Pancreas (tissue), 10 donors: ENCODE results near the gene EXOSC2. TPM values are rescaled to one million over a fixed set of nuclear protein-coding genes. Genes with fewer than 3 reads are reported as not detected.

Experiments
- ATAC-seq, 4 donors: fragments of 200-7000 bp; cut with Tn5 transposase; one replicate each; pipeline versions ENCODE4 v1.8.0 to v1.9.1; 2020; ENCODE audit warnings: mild to moderate bottlenecking in 4 of 4, moderate library complexity in 4 of 4
- DNase-seq, 6 donors: peaks; one replicate each; pipeline ENCODE4 v3.0.0-alpha.2; 2020
- FAIRE-seq: peaks from 2 replicates; lab custom pipeline; 2012; peaks lifted over from hg19 to GRCh38; lab: Jason Lieb, UNC
- H3K27ac ChIP-seq, 4 donors: fragments of 200-600 bp; sonication (generic); 1 replicate in 3 of 4; 2 replicates in 1 of 4; pipeline versions ENCODE4 v1.5.0 to v1.8.0; 2020
- H3K27me3 ChIP-seq, 4 donors: fragments of 200-600 bp; one replicate each; pipeline ENCODE4 v1.8.0; 2021
- H3K36me3 ChIP-seq, 3 donors: fragments of 200-600 bp; sonication (generic) in 1 of 3; one replicate each; pipeline versions ENCODE4 v1.5.0 to v1.8.0; 2020 to 2021
- H3K4me1 ChIP-seq, 3 donors: fragments of 200-600 bp; one replicate each; pipeline ENCODE4 v1.8.0; 2021
- H3K4me3 ChIP-seq, 4 donors: fragments of 200-600 bp; sonication (generic) in 2 of 4; one replicate each; pipeline versions ENCODE4 v1.5.0 to v1.8.0; 2020 to 2021
- H3K9me3 ChIP-seq, 4 donors: fragments of 200-600 bp; one replicate each; pipeline ENCODE4 v1.8.0; 2021
- CTCF ChIP-seq, 4 donors: fragments of 200-600 bp; sonication (generic) in 3 of 4; IDR thresholded peaks; one replicate each; pipeline versions ENCODE4 v1.5.0 to v1.8.0; 2021; ENCODE audit warnings: antibody characterized with exemption in 4 of 4
- WGBS, 2 donors: extraction: QIAGEN DNeasy Blood & Tissue Kit; methylation state at CpG; one replicate each; pipeline ENCODE4 v1.1.7; 2013; 5-methylcytosine and 5-hydroxymethylcytosine counted together
- intact Hi-C, 3 donors: fragments of 100-400 bp; cut with DNase I; formaldehyde crosslinking; loops; one replicate each; pipeline versions ENCODE4 v1.11.1 to v1.14.2; 2022
- polyA plus RNA-seq, 2 donors: library from polyadenylated mRNA; stranded (reverse); fragments of 200-250 nt; gene quantifications; one replicate each; pipeline ENCODE4 v1.2.3, GENCODE V29; 2013
- total RNA-seq, 6 donors: library from RNA; stranded (reverse); fragmentation: NEBNext Ultra II Directional in 4 of 6; extraction: Animal tissue kit (Norgen Biotek cat#: 25700) in 4 of 6; gene quantifications; one replicate each; pipeline versions ENCODE4 v1.2.1 to v1.2.4, GENCODE V29; 2021 to 2023
- donor health status: healthy with polysubstance abuse.
- donor health status: DM: no; HTN: no; CAD: no; lungs with moderate emphysema.
- donor health status: DM: no; HTN: no; CAD: no.
- donor health status: control.
- donor health status: control.
- donor health status: Bipolar disorder and iron deficiency.
- donor health status: DM: yes; HTN: yes; CAD: no.
- donor health status: DM: no; HTN: no; CAD: no.
- donor health status: DM: no; HTN: no; CAD: no.
- donor health status: DM: yes; HTN: yes; CAD: no.

Gene EXOSC2
- total and polyA plus RNA-seq, 8 donors: 9.1 to 15.5 (median 11.6) TPM

DNA sequence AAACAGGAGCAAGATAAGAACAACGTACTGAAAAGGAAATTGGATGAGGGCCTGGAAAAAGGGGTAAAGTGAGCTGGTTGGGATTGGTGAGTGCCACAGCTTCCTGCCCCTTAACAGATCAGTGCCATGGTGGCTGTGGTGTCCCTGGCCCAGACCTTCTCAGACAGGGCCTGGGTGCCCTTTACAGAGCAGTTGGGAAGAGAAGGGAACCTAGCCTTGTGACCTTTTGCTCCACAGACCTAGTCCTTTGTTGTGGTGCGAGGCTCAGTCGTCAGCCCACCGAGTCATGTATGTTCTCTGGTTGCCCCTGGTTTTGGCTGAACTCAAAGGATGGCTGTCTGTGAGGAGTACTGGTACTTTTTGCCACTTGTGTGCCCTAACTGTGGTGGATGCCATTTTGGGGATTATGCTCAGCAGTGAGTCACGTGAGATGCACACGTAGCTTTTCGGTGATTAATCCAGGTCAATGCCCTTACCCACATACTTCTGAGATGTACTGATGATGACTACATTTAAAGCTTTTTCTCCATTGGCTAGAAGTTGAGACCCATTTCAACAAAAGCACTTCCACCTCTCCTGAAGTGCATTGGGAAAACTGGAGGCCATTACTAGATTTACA is 48.4 kb downstream of the EXOSC2 start:
- H3K27ac ChIP-seq: no peak overlapping the region
- FAIRE-seq: no peak

GRCh38 chr9:130743656-130744055 is 50.1 kb downstream of the EXOSC2 start:
- H3K4me1 ChIP-seq: peaks cover 0 to 10% (median 0%) of the 10 kb centered on the region in 3 donors
- no peaks in the 10 kb centered on the region for H3K27me3 ChIP-seq
- WGBS, 2 donors: 91 to 92% methylated on average over 4 of the region's 4 CpGs
- ATAC-seq: no peak
- H3K36me3 ChIP-seq: no peaks in the 10 kb centered on the region
- H3K9me3 ChIP-seq: no peaks in the 10 kb centered on the region
- no peak for FAIRE-seq
- DNase-seq: no peak
- H3K27ac ChIP-seq: no peak overlapping the region
- no peak for TF ChIP-seq CTCF (IDR thresholded peaks at IDR 0.05)
- intact Hi-C loops: no loop called here
- H3K4me3 ChIP-seq: no peak overlapping the region

More for the DNA sequence above, 48.4 kb downstream of the EXOSC2 start:
- H3K4me3 ChIP-seq: no peak overlapping the region
- intact Hi-C loops: no loop called here
- peaks cover 0 to 10% (median 0%) of the 10 kb centered on the region in 3 donors for H3K4me1 ChIP-seq
- no peak for ATAC-seq
- WGBS, 2 donors: 83 to 86% methylated on average over 7 of the region's 7 CpGs
- no peaks in the 10 kb centered on the region for H3K27me3 ChIP-seq
- H3K9me3 ChIP-seq: no peaks in the 10 kb centered on the region
- no peak for TF ChIP-seq CTCF (IDR thresholded peaks at IDR 0.05)
- no peaks in the 10 kb centered on the region for H3K36me3 ChIP-seq
- no peak for DNase-seq

- no peak for FAIRE-seq
Observed at GRCh38 chr9:130745210-130745800, 51.7 kb downstream of the EXOSC2 start.

GRCh38 chr9:130745829-130746228 is 52.2 kb downstream of the EXOSC2 start:
- TF ChIP-seq CTCF (IDR thresholded peaks at IDR 0.05): no peak

More at GRCh38 chr9:130745210-130745800, 51.7 kb downstream of the EXOSC2 start:
- 93 to 94% methylated on average over 5 of the region's 5 CpGs for WGBS, 2 donors
- Histone ChIP-seq H3K27me3 (no peaks in the 10 kb centered on the region), H3K4me1 (peaks cover 0 to 3% (median 0%) of the 10 kb centered on the region in 3 donors), H3K36me3 (no peaks in the 10 kb centered on the region), H3K27ac (no peak overlapping the region), H3K4me3 (no peak overlapping the region), H3K9me3 (no peaks in the 10 kb centered on the region)
- ATAC-seq (no peak), DNase-seq (no peak)
- intact Hi-C loops: no loop called here
- TF ChIP-seq CTCF (IDR thresholded peaks at IDR 0.05): no peak

More at GRCh38 chr9:130745829-130746228, 52.2 kb downstream of the EXOSC2 start:
- no peaks in the 10 kb centered on the region for H3K36me3 ChIP-seq
- FAIRE-seq (no peak), ATAC-seq (no peak), DNase-seq (no peak)
- no peak overlapping the region for H3K4me3 ChIP-seq
- WGBS, 2 donors: 76 to 77% methylated on average over 5 of the region's 5 CpGs
- no peaks in the 10 kb centered on the region for H3K9me3 ChIP-seq
- no peaks in the 10 kb centered on the region for H3K27me3 ChIP-seq
- no peak overlapping the region for H3K27ac ChIP-seq
- no peaks in the 10 kb centered on the region for H3K4me1 ChIP-seq
- intact Hi-C loops: no loop called here
